Retina (tissue), 1 donor: Measurements from ENCODE around the gene SHROOM3.

Source experiments
- DNase-seq: peaks from one replicate; pipeline ENCODE4 v3.0.0-alpha.2; 2016

Gene SHROOM3

GRCh38 chr4:76628251-76628650 is 193.2 kb downstream of the SHROOM3 start:
- DNase-seq = no peak

GRCh38 chr4:76630741-76631140 is 195.7 kb downstream of the SHROOM3 start:
- no peak for DNase-seq

- no peak for DNase-seq
Observed at GRCh38 chr4:76634220-76634619, 199.2 kb downstream of the SHROOM3 start.

GRCh38 chr4:76637712-76638361 is 202.8 kb downstream of the SHROOM3 start:
- DNase-seq = no peak

GRCh38 chr4:76639288-76639687 is 204.3 kb downstream of the SHROOM3 start:
- no peak for DNase-seq

GRCh38 chr4:76640353-76640910 is 205.4 kb downstream of the SHROOM3 start:
- no peak for DNase-seq

GRCh38 chr4:76641351-76641750 is 206.3 kb downstream of the SHROOM3 start:
- no peak for DNase-seq

- DNase-seq = no peak
Observed at GRCh38 chr4:76641758-76642157, 206.7 kb downstream of the SHROOM3 start.

GRCh38 chr4:76644831-76645485 is 209.9 kb downstream of the SHROOM3 start:
- no peak for DNase-seq

GRCh38 chr4:76649086-76649485 is 214.1 kb downstream of the SHROOM3 start:
- no peak for DNase-seq

GRCh38 chr4:76651616-76652015 is 216.6 kb downstream of the SHROOM3 start:
- no peak for DNase-seq

- no peak for DNase-seq
Observed at GRCh38 chr4:76652389-76652788, 217.4 kb downstream of the SHROOM3 start.

GRCh38 chr4:76654084-76654483 is 219.1 kb downstream of the SHROOM3 start:
- no peak for DNase-seq

GRCh38 chr4:76654791-76655190 is 219.8 kb downstream of the SHROOM3 start:
- no peak for DNase-seq

- no peak for DNase-seq
Observed at GRCh38 chr4:76655566-76656479, 220.8 kb downstream of the SHROOM3 start.

- DNase-seq = no peak
Observed at GRCh38 chr4:76657443-76657842, 222.4 kb downstream of the SHROOM3 start.

GRCh38 chr4:76658231-76659102 is 223.4 kb downstream of the SHROOM3 start:
- no peak for DNase-seq

GRCh38 chr4:76659103-76659490 is 224.1 kb downstream of the SHROOM3 start:
- DNase-seq = no peak

GRCh38 chr4:76663824-76664223 is 228.8 kb downstream of the SHROOM3 start:
- DNase-seq = no peak

- no peak for DNase-seq
Observed at GRCh38 chr4:76665153-76665552, 230.1 kb downstream of the SHROOM3 start.

GRCh38 chr4:76665721-76666120 is 230.7 kb downstream of the SHROOM3 start:
- DNase-seq = no peak

- DNase-seq = no peak
Observed at GRCh38 chr4:76666944-76667532, 232.0 kb downstream of the SHROOM3 start.
